Glutamatergic neuron (in vitro differentiated cells): ENCODE measurements around the gene SLC26A6. TPM values are rescaled to one million over a fixed set of nuclear protein-coding genes. Genes with fewer than 3 reads are reported as not detected.

Experiments
- DNase-seq: peaks from one replicate; pipeline ENCODE4 v3.0.0; 2022
- H3K27ac Mint-ChIP-seq: one replicate; pipeline ENCODE4 v1.8.0; 2020; ENCODE audit warnings: mild to moderate bottlenecking, mixed read lengths, inconsistent platforms; ENCODE audit not compliant: unreplicated experiment
- H3K27me3 Mint-ChIP-seq: one replicate; pipeline ENCODE4 v1.8.0; 2020; ENCODE audit warnings: mild to moderate bottlenecking, moderate library complexity, mixed read lengths, inconsistent platforms; ENCODE audit not compliant: unreplicated experiment
- H3K36me3 Mint-ChIP-seq: one replicate; pipeline ENCODE4 v1.8.0; 2020; ENCODE audit warnings: mild to moderate bottlenecking, mixed read lengths, inconsistent platforms; ENCODE audit not compliant: unreplicated experiment
- H3K4me1 Mint-ChIP-seq: one replicate; pipeline ENCODE4 v1.8.0; 2020; ENCODE audit warnings: mild to moderate bottlenecking, low read depth, mixed read lengths, inconsistent platforms; ENCODE audit not compliant: unreplicated experiment
- H3K4me3 Mint-ChIP-seq: one replicate; pipeline ENCODE4 v1.8.0; 2020; ENCODE audit warnings: mild to moderate bottlenecking, mixed read lengths, inconsistent platforms; ENCODE audit not compliant: unreplicated experiment
- H3K9me3 Mint-ChIP-seq: one replicate; pipeline ENCODE4 v1.8.0; 2020; ENCODE audit warnings: mild to moderate bottlenecking, moderate library complexity, mixed read lengths, inconsistent platforms; ENCODE audit not compliant: unreplicated experiment
- total RNA-seq: library from RNA; stranded (reverse); fragmentation: NEBNext Ultra II Directional; extraction: Animal tissue kit (Norgen Biotek cat#: 25700); gene quantifications from one replicate; pipeline ENCODE4 v1.2.1, GENCODE V29; 2021; ENCODE audit not compliant: unreplicated experiment
- TF ChIP-seq, protein P1 (sequence below): fragments of 200-600 bp; sonication (generic); IDR thresholded peaks from one replicate; pipeline ENCODE4 v1.5.0; 2021; ENCODE audit not compliant: partially characterized antibody, unreplicated experiment

Gene SLC26A6
- total RNA-seq, 1 donor from 2014 or later: 26.0 TPM

DNA sequence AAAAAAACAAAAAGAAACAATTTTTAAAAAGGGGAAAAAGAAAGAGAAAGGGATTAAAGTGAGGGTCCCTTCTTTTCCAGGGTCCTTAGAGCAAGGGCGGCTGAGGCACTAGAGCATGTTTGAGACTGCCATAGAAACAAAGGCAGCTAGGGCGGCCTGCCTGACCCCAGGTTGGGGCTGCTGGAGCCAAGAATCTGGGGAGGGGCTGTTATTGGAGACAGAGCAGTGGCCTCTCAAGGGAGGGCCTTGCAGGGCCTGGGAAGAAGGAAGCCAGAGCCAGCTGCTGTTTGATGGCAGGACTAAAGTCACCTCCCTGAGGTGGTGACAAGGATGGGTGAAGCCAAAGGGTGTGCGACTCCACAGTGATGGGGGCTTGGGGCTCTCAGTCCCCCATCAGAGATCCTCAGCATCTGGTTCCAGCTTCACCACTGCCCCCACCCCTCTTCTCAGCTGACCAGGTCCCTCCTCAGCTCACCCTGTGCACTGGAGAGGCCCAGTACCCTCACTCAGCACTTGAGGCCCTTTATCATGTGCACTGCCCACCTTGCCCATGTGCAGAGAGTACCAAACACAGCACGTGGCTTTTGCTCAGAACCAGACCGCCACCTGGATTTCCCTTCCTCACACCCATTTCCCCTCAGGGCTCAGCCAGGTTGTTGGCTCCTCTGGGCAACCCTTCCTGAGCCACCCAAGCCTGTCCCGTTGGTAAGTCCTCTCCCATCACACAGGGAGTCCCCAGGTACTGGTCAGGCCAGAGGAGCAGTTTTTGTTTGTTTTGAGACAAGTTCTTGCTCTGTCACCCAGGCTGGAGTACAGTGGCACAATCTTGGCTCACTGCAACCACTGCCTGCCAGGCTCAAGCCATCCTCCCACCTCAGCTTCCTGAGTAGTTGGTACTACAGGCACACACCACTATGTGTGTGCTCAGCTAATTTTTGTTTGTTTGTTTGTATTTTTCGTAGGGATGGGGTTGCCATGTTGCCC lies 15.4 kb downstream of the SLC26A6 start:
- H3K4me1 Mint-ChIP-seq: no peaks in the 10 kb centered on the region

DNA sequence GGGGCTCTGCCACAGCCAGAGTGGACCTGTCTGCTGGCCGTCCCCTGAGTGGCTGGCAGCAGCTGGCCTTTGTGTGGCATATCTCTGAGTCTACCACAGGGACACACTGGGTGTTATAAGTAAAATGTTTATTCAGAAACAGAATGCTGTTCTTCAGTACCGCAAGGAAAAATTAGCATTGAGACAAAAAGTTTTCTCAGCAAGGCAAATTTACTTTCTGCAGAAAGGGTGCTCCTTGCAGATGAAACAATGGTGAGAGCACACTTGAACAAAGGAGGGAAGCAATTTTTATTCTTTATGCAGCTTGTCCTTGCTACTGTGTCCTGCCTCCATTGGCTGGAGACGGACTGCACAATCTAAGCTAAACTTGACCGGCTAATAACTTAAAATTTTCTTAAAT lies 17.7 kb downstream of the SLC26A6 start:
- H3K36me3 Mint-ChIP-seq: peaks cover 8% of the 10 kb centered on the region
- no peak overlapping the region for H3K4me3 Mint-ChIP-seq
- peaks cover 8% of the 10 kb centered on the region for H3K9me3 Mint-ChIP-seq
- no peak overlapping the region for H3K27ac Mint-ChIP-seq
- H3K27me3 Mint-ChIP-seq: no peaks in the 10 kb centered on the region
- no peak for DNase-seq
- TF ChIP-seq, protein P1, sequence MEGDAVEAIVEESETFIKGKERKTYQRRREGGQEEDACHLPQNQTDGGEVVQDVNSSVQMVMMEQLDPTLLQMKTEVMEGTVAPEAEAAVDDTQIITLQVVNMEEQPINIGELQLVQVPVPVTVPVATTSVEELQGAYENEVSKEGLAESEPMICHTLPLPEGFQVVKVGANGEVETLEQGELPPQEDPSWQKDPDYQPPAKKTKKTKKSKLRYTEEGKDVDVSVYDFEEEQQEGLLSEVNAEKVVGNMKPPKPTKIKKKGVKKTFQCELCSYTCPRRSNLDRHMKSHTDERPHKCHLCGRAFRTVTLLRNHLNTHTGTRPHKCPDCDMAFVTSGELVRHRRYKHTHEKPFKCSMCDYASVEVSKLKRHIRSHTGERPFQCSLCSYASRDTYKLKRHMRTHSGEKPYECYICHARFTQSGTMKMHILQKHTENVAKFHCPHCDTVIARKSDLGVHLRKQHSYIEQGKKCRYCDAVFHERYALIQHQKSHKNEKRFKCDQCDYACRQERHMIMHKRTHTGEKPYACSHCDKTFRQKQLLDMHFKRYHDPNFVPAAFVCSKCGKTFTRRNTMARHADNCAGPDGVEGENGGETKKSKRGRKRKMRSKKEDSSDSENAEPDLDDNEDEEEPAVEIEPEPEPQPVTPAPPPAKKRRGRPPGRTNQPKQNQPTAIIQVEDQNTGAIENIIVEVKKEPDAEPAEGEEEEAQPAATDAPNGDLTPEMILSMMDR: no peak
- no peaks in the 10 kb centered on the region for H3K4me1 Mint-ChIP-seq

More for the DNA sequence above, 15.4 kb downstream of the SLC26A6 start:
- Mint-ChIP-seq H3K4me3 (no peak overlapping the region), H3K27ac (no peak overlapping the region), H3K27me3 (no peaks in the 10 kb centered on the region), H3K9me3 (peaks cover 8% of the 10 kb centered on the region), H3K36me3 (peaks cover 8% of the 10 kb centered on the region)
- TF ChIP-seq, protein P1: no peak
- DNase-seq: no peak

DNA sequence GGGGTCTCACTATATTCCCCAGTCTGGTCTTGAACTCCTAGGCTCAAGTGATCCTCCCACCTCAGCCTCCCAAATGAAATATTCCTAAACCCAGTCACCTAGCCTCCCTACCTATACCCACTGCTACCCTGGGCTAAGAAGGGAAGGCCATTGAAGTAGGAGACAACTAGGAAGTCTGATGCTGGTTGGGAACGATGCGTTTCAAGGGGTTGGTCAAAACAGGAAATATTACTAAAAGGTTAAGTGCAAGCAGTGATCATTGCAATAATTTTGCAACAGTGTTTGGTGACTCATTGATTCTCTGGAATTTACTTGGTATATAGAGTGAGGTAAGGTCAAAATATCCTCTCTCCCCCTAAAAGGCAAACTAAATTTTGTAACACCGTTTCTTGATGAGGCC lies 21.2 kb downstream of the SLC26A6 start:
- no peak for DNase-seq
- TF ChIP-seq, protein P1: no peak
- H3K27me3 Mint-ChIP-seq: no peaks in the 10 kb centered on the region
- no peak overlapping the region for H3K4me3 Mint-ChIP-seq
- no peaks in the 10 kb centered on the region for H3K4me1 Mint-ChIP-seq
- H3K9me3 Mint-ChIP-seq: peaks cover 6% of the 10 kb centered on the region
- peaks cover 8% of the 10 kb centered on the region for H3K36me3 Mint-ChIP-seq
- no peak overlapping the region for H3K27ac Mint-ChIP-seq

DNA sequence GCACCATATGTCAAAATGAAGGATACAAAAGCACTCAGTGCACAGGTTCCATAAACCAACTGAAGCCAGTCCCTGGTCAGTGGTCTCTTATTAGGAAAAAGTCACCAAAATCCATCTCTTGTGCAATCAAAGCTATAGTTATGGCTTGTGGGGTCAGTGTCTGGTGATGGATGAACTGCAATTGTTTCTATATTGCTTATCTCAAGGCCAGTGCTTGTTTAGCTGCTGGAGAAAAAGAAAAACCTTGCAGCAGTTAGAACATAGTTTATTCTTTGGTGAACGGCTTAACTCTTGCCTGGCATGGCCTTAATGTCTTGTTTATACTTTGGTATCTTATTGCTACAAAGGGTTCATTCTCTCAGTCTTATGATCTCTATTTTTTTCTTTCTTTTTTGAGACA lies 23.0 kb downstream of the SLC26A6 start:
- Mint-ChIP-seq H3K9me3 (peaks cover 2% of the 10 kb centered on the region), H3K4me1 (peaks cover 7% of the 10 kb centered on the region), H3K27me3 (no peaks in the 10 kb centered on the region), H3K4me3 (no peak overlapping the region), H3K27ac (no peak overlapping the region), H3K36me3 (peaks cover 7% of the 10 kb centered on the region)
- no peak for DNase-seq
- TF ChIP-seq, protein P1: no peak
